ENCODE measurements around the gene PDE4D. TPM values are rescaled to one million over a fixed set of nuclear protein-coding genes. Genes with fewer than 3 reads are reported as not detected.
"Not testable (repeated sequence)": the region's sequence is repeated elsewhere in the genome, so short reads cannot be mapped to it uniquely, and the experiment has no call there.

Gene PDE4D
- total RNA-seq, 1 donor: 27.7 TPM

- DNase-seq (ENCODE audit: low read depth in 2 of 3, low spot score in 2 of 3): no peak
These were observed 821.6 kb downstream of the PDE4D start for GRCh38 chr5:59071755-59072549.

- no peak for DNase-seq (ENCODE audit: low read depth in 2 of 3, low spot score in 2 of 3)
These were observed 824.0 kb downstream of the PDE4D start for GRCh38 chr5:59069438-59070079.

GRCh38 chr5:59067956-59068656 lies 825.4 kb downstream of the PDE4D start:
- DNase-seq (ENCODE audit: low read depth in 2 of 3, low spot score in 2 of 3): no peak

GRCh38 chr5:59066367-59067163 lies 827.0 kb downstream of the PDE4D start:
- no peak for DNase-seq (ENCODE audit: low read depth in 2 of 3, low spot score in 2 of 3)

- no peak for DNase-seq (ENCODE audit: low read depth in 2 of 3, low spot score in 2 of 3)
These were observed 828.0 kb downstream of the PDE4D start for GRCh38 chr5:59065554-59065953.

- DNase-seq (ENCODE audit: low read depth in 2 of 3, low spot score in 2 of 3): no peak
These were observed 829.2 kb downstream of the PDE4D start for GRCh38 chr5:59064293-59064692.

- DNase-seq (ENCODE audit: low read depth in 2 of 3, low spot score in 2 of 3): no peak
These were observed 830.4 kb downstream of the PDE4D start for GRCh38 chr5:59062986-59063683.

- no peak for DNase-seq (ENCODE audit: low read depth in 2 of 3, low spot score in 2 of 3)
These were observed 832.1 kb downstream of the PDE4D start for GRCh38 chr5:59061377-59061776.

GRCh38 chr5:59058969-59059687 lies 834.4 kb downstream of the PDE4D start:
- no peak for DNase-seq (ENCODE audit: low read depth in 2 of 3, low spot score in 2 of 3)

- no peak for DNase-seq (ENCODE audit: low read depth in 2 of 3, low spot score in 2 of 3)
These were observed 835.3 kb downstream of the PDE4D start for GRCh38 chr5:59058237-59058636.

- DNase-seq (ENCODE audit: low read depth in 2 of 3, low spot score in 2 of 3): not testable (repeated sequence)
These were observed 836.9 kb downstream of the PDE4D start for GRCh38 chr5:59056599-59056998.

- no peak for DNase-seq (ENCODE audit: low read depth in 2 of 3, low spot score in 2 of 3)
These were observed 837.6 kb downstream of the PDE4D start for GRCh38 chr5:59055745-59056448.

GRCh38 chr5:59054963-59055528 lies 838.5 kb downstream of the PDE4D start:
- no peak for DNase-seq (ENCODE audit: low read depth in 2 of 3, low spot score in 2 of 3)

GRCh38 chr5:59051951-59052350 lies 841.6 kb downstream of the PDE4D start:
- no peak for DNase-seq (ENCODE audit: low read depth in 2 of 3, low spot score in 2 of 3)

- no peak for DNase-seq (ENCODE audit: low read depth in 2 of 3, low spot score in 2 of 3)
These were observed 844.4 kb downstream of the PDE4D start for GRCh38 chr5:59049095-59049494.

- DNase-seq (ENCODE audit: low read depth in 2 of 3, low spot score in 2 of 3): peak in 1 of 3 donors; percentile 11
These were observed 851.1 kb downstream of the PDE4D start for GRCh38 chr5:59042201-59043055.

GRCh38 chr5:59041355-59041754 lies 852.2 kb downstream of the PDE4D start:
- no peak for DNase-seq (ENCODE audit: low read depth in 2 of 3, low spot score in 2 of 3)

- no peak for DNase-seq (ENCODE audit: low read depth in 2 of 3, low spot score in 2 of 3)
These were observed 852.7 kb downstream of the PDE4D start for GRCh38 chr5:59040804-59041201.
